Inflammatory macrophage treated with lipopolysaccharide for 1 hour (primary cell): Measurements from ENCODE around the gene PRRG3.

Experiments used
- DNase-seq, 2 donors: peaks; one replicate each; pipeline ENCODE4 v3.0.0-alpha.2; 2020 to 2022

Gene PRRG3

GRCh38 chrX:151708821-151709220 lies 13.6 kb downstream of the PRRG3 start:
- DNase-seq, result no peak

GRCh38 chrX:151710457-151710856 lies 15.2 kb downstream of the PRRG3 start:
- DNase-seq, result no peak

GRCh38 chrX:151711154-151711553 lies 15.9 kb downstream of the PRRG3 start:
- no peak for DNase-seq

GRCh38 chrX:151711787-151712186 lies 16.5 kb downstream of the PRRG3 start:
- no peak for DNase-seq

GRCh38 chrX:151712253-151712652 lies 17.0 kb downstream of the PRRG3 start:
- DNase-seq, result no peak

- peak in 1 of 2 donors; percentile 7 for DNase-seq
Observed at GRCh38 chrX:151713849-151714248, 18.6 kb downstream of the PRRG3 start.

GRCh38 chrX:151714362-151714761 lies 19.1 kb downstream of the PRRG3 start:
- DNase-seq, result no peak

- no peak for DNase-seq
Observed at GRCh38 chrX:151715752-151716151, 20.5 kb downstream of the PRRG3 start, which contains the start of gene FATE1. FATE1 (plus strand) TSS chrX:151716035; CDS start chrX:151716120, 85 bp downstream.

GRCh38 chrX:151722241-151722846 lies 27.1 kb downstream of the PRRG3 start:
- no peak for DNase-seq

- no peak for DNase-seq
Observed at GRCh38 chrX:151723156-151723760, 28.0 kb downstream of the PRRG3 start.

GRCh38 chrX:151724563-151725337 lies 29.5 kb downstream of the PRRG3 start:
- no peak for DNase-seq

GRCh38 chrX:151725338-151725614 lies 30.0 kb downstream of the PRRG3 start:
- DNase-seq, result peak; percentile 0 to 1

GRCh38 chrX:151726751-151727150 lies 31.5 kb downstream of the PRRG3 start:
- DNase-seq, result no peak

GRCh38 chrX:151727346-151727745 lies 32.1 kb downstream of the PRRG3 start:
- no peak for DNase-seq

- no peak for DNase-seq
Observed at GRCh38 chrX:151729056-151729725, 33.9 kb downstream of the PRRG3 start.

GRCh38 chrX:151734446-151734845 lies 39.2 kb downstream of the PRRG3 start, which contains the start of gene CNGA2:
CNGA2 (plus strand) TSS chrX:151734746; CDS start chrX:151738484, 3,738 bp downstream.
- no peak for DNase-seq

GRCh38 chrX:151735219-151735618 lies 40.0 kb downstream of the PRRG3 start:
- no peak for DNase-seq

- DNase-seq, result no peak
Observed at GRCh38 chrX:151736685-151737084, 41.4 kb downstream of the PRRG3 start.

GRCh38 chrX:151737494-151737893 lies 42.2 kb downstream of the PRRG3 start:
- DNase-seq, result no peak

GRCh38 chrX:151738751-151739150 lies 43.5 kb downstream of the PRRG3 start:
- DNase-seq, result no peak

GRCh38 chrX:151741606-151742005 lies 46.3 kb downstream of the PRRG3 start:
- no peak for DNase-seq

GRCh38 chrX:151742311-151742710 lies 47.1 kb downstream of the PRRG3 start:
- no peak for DNase-seq

GRCh38 chrX:151743651-151744470 lies 48.6 kb downstream of the PRRG3 start:
- DNase-seq, result no peak
